K562 (cell line): Measurements from ENCODE around the gene SLC25A11. TPM values are rescaled to one million over a fixed set of nuclear protein-coding genes. Genes with fewer than 3 reads are reported as not detected.

Source experiments
- ATAC-seq: fragments of 200-7000 bp; cut with Tn5 transposase; 3 replicates; pipeline ENCODE4 v1.9.1; 2020; ENCODE audit warnings: moderate library complexity
- BruUV-seq: library from RNA; stranded (reverse); fragments of 400-500 nt; replicated peaks from 2 replicates; lab custom pipeline; 2021; lab: Mats Ljungman, UMichigan
- CTCF ChIA-PET: fragments of 300-600 bp; formaldehyde crosslinking; extraction: SDS; loops from one replicate; lab custom pipeline; 2021; ENCODE audit warnings: low intra/inter-chr PET ratio; lab: Yijun Ruan, JAX
- POLR2A ChIA-PET: fragments of 300-600, 350-650 bp; sonication (Branson Sonifier 250); formaldehyde crosslinking; extraction: SDS; loops from one replicate; lab custom pipeline; 2021; ENCODE audit warnings: antibody characterized with exemption, inconsistent platforms; lab: Yijun Ruan, JAX
- DNase-seq, 4 experiments: peaks; one replicate each; pipeline versions ENCODE4 v3.0.0 to v3.0.0-alpha.2; 2011 to 2018; ENCODE audit warnings: low spot score in 3 of 4, mixed read lengths in 3 of 4; ENCODE audit errors: extremely low read depth in 1 of 4
- FAIRE-seq: peaks from 2 replicates; lab custom pipeline; 2011; peaks lifted over from hg19 to GRCh38; lab: Jason Lieb, UNC
- H2AFZ ChIP-seq: 2 replicates; pipeline ENCODE4 v1.6.0; 2011; ENCODE audit warnings: low read depth, low read length, control low read depth, inconsistent platforms
- H3K27ac ChIP-seq: fragments of 200-600 bp; 3 replicates; pipeline ENCODE4 v1.8.0; 2011; ENCODE audit warnings: low read depth, mild to moderate bottlenecking, control low read depth, inconsistent platforms, low read length, moderate library complexity, mixed read lengths; ENCODE audit errors: extremely low read depth
- H3K27me3 ChIP-seq, 2 experiments: fragments of 300-600 bp in 1 of 2; 2 replicates in 1 of 2; 3 replicates in 1 of 2; pipeline versions ENCODE4 v1.6.0 to v1.8.0; 2011; ENCODE audit warnings: inconsistent platforms in 2 of 2, low read length in 2 of 2, mild to moderate bottlenecking in 1 of 2, mixed read lengths in 1 of 2, moderate library complexity in 1 of 2; ENCODE audit not compliant: control insufficient read depth in 2 of 2, insufficient read depth in 2 of 2
- H3K36me3 ChIP-seq: fragments of 300-600 bp; 3 replicates; pipeline ENCODE4 v1.8.0; 2011; ENCODE audit warnings: mild to moderate bottlenecking, low read length, inconsistent platforms; ENCODE audit not compliant: control insufficient read depth, insufficient read depth
- H3K4me1 ChIP-seq, 2 experiments: fragments of 200-600 bp in 1 of 2; replicated peaks in 1 of 2; 2 replicates in 1 of 2; 3 replicates in 1 of 2; pipeline versions ENCODE4 v1.5.1 to v1.8.0; 2011; ENCODE audit warnings: inconsistent platforms in 2 of 2, low read length in 2 of 2, mild to moderate bottlenecking in 1 of 2, mixed read lengths in 1 of 2, moderate library complexity in 1 of 2; ENCODE audit not compliant: control insufficient read depth in 2 of 2, insufficient read depth in 2 of 2
- H3K4me2 ChIP-seq: 2 replicates; pipeline ENCODE4 v1.6.1; 2011; ENCODE audit warnings: low read length, control low read depth, inconsistent platforms, mixed read lengths; ENCODE audit not compliant: insufficient read depth
- H3K4me3 ChIP-seq: fragments of 200-600 bp; sonication (generic), shearing (Covaris generic); 2 replicates; pipeline ENCODE4 v1.5.1; 2016; ENCODE audit warnings: control low read depth, inconsistent platforms
- H3K79me2 ChIP-seq: fragments of 200-600 bp; 3 replicates; pipeline ENCODE4 v1.8.0; 2011; ENCODE audit warnings: low read length, inconsistent platforms; ENCODE audit not compliant: control insufficient read depth, insufficient read depth
- H3K9ac ChIP-seq, 2 experiments: 2 replicates each; pipeline versions ENCODE4 v1.6.0 to v1.6.1; 2011; ENCODE audit warnings: low read depth in 2 of 2, low read length in 2 of 2, control low read depth in 1 of 2, inconsistent platforms in 1 of 2, mild to moderate bottlenecking in 1 of 2, mixed read lengths in 1 of 2; ENCODE audit not compliant: insufficient read depth in 1 of 2
- H3K9me1 ChIP-seq: one replicate; pipeline ENCODE4 v1.6.0; 2011; ENCODE audit warnings: inconsistent platforms, mild to moderate bottlenecking, low read length, moderate library complexity; ENCODE audit not compliant: control insufficient read depth, insufficient read depth
- H3K9me3 ChIP-seq: replicated peaks from 2 replicates; pipeline ENCODE4 v1.5.1; 2011; ENCODE audit warnings: low read depth, low read length, inconsistent platforms; ENCODE audit not compliant: control insufficient read depth, insufficient read depth
- H4K20me1 ChIP-seq: replicated peaks from 2 replicates; pipeline ENCODE4 v1.6.1; 2011; ENCODE audit warnings: low read length, inconsistent platforms, mixed read lengths; ENCODE audit not compliant: control insufficient read depth, insufficient read depth
- ATF1 ChIP-seq, 2 experiments: fragments of 450-650 bp in 1 of 2; IDR thresholded peaks; 2 replicates each; pipeline ENCODE4 v1.6.1; 2016; ENCODE audit warnings: missing compliant biosample characterization in 1 of 2, missing genetic modification characterization in 1 of 2
- BRD4 ChIP-seq: fragments of 200-600 bp; sonication (generic); IDR thresholded peaks from 2 replicates; pipeline ENCODE4 v1.6.1; 2017; ENCODE audit warnings: inconsistent platforms
- SNRNP70 ChIP-seq: fragments of 200-400 bp; formaldehyde crosslinking; optimal IDR thresholded peaks from 2 replicates; pipeline ENCODE3; 2017; ENCODE audit warnings: low read depth, low read length
- TAF15 ChIP-seq: fragments of 200-400 bp; formaldehyde crosslinking; IDR thresholded peaks from 2 replicates; pipeline ENCODE4 v1.6.1; 2017; ENCODE audit warnings: mild to moderate bottlenecking, low read depth, low read length, moderate library complexity
- WGBS: fragments of 100-300 bp; shearing (Covaris generic); methylation state at CpG from one replicate; pipeline ENCODE4 v1.1.6; 2016; ENCODE audit warnings: low coverage, mixed read lengths; ENCODE audit not compliant: insufficient coverage; ENCODE audit errors: missing lambda C conversion rate; 5-methylcytosine and 5-hydroxymethylcytosine counted together
- in situ Hi-C: fragments of 300-500 bp; cut with MboI; formaldehyde crosslinking; loops from 4 replicates; pipeline ENCODE4 v1.15.0; 2018; ENCODE audit warnings: inconsistent platforms, mixed read lengths
- intact Hi-C: fragments of 100-400 bp; cut with micrococcal nuclease; formaldehyde crosslinking; loops from 2 replicates; pipeline ENCODE4 v1.14.2; 2022
- polyA plus RNA-seq, 8 experiments: library from polyadenylated mRNA; depleted of rRNA in 4 of 8; stranded (reverse) in 5 of 8; unstranded in 3 of 8; fragments of >200 nt; fragmentation: Nextera tagmentation in 2 of 8; fragmentation: Illumina TruSeq in 1 of 8; extraction: Ambion mirVana in 2 of 8; extraction: Trizol in 1 of 8; gene quantifications; 2 replicates each; pipeline versions ENCODE4 v1.2.1 to v1.2.3, GENCODE V29; 2011 to 2014; ENCODE audit warnings: inconsistent platforms in 1 of 8, missing spikeins in 1 of 8
- total RNA-seq, 7 experiments: library from RNA; depleted of rRNA in 6 of 7; stranded (reverse); fragments of >200 nt in 6 of 7; fragmentation: Illumina TruSeq in 2 of 7; extraction: Trizol in 2 of 7; gene quantifications; 2 replicates each; pipeline versions ENCODE4 v1.2.1 to v1.2.3, GENCODE V29; 2011 to 2021; ENCODE audit warnings: low replicate concordance in 1 of 7
- TF ChIP-seq, protein P1 (sequence below), 3 experiments: fragments of 200-800 bp in 1 of 3; fragments of 250-450 bp in 1 of 3; fragments of 450-650 bp in 1 of 3; sonication (Bioruptor Pico) in 1 of 3; sonication (Bioruptor generic) in 1 of 3; formaldehyde crosslinking in 1 of 3; IDR thresholded peaks; 2 replicates each; pipeline versions ENCODE4 v1.6.1 to v1.8.0; 2016 to 2022; ENCODE audit warnings: mild to moderate bottlenecking in 2 of 3, missing genetic modification characterization in 2 of 3, missing compliant biosample characterization in 1 of 3, moderate library complexity in 1 of 3
- TF ChIP-seq, protein P2 (sequence below): fragments of 450-650 bp; conservative IDR thresholded peaks from 2 replicates; pipeline ENCODE4 v1.6.1; 2016; ENCODE audit warnings: missing genetic modification characterization, low read depth, mild to moderate bottlenecking, control low read depth, missing compliant biosample characterization
- TF ChIP-seq, protein P3 (sequence below): fragments of 200-800 bp; sonication (Bioruptor generic); IDR thresholded peaks from 2 replicates; pipeline ENCODE4 v1.6.1; 2017; ENCODE audit warnings: missing genetic modification characterization, missing compliant biosample characterization
- TF ChIP-seq, protein P4 (sequence below), 2 experiments: fragments of 450-650 bp in 1 of 2; sonication (generic) in 1 of 2; formaldehyde crosslinking in 1 of 2; IDR thresholded peaks in 1 of 2; conservative IDR thresholded peaks in 1 of 2; 2 replicates each; pipeline versions ENCODE4 v1.6.1 to v1.8.1; 2016 to 2023; ENCODE audit warnings: mild to moderate bottlenecking in 2 of 2, moderate library complexity in 2 of 2, inconsistent platforms in 1 of 2, missing genetic modification reagents in 1 of 2
- TF ChIP-seq, protein P5 (sequence below), 2 experiments: IDR thresholded peaks; 2 replicates each; pipeline ENCODE4 v1.6.1; 2012; ENCODE audit warnings: improper control_type of control experiment in 2 of 2, low read depth in 2 of 2, low read length in 2 of 2, borderline replicate concordance in 1 of 2

SLC25A11 gene
- total and polyA plus RNA-seq, 9 of the 15 experiments (the other 6 are each of a cell fraction or from before 2014, with no cell fraction given) = 3.1 to 56.7 (median 32.9) TPM

DNA sequence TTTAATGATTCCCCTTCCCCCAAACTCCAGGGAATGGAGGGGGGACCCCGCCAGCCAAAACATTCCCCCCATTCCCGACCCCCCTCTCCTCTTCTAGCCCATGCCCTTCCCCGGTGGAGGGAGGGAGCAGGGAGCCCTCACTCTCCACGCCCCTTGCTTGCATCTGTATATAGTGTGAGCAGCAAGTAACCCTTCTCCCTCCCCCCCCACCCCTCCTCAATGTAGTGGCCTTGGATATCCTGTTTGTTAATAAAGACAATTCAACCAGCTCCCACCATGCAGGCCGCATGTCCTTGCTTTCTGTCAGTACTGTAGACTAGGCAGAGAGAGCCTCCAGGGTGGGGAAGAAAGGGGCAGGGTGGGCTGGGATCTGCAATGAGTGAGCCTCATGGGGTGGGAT lies 42.1 kb downstream of the SLC25A11 start:
- Histone ChIP-seq H3K27me3 (no peaks in the 10 kb centered on the region), H3K36me3 (peaks cover 39% of the 10 kb centered on the region; the same call in 2 of the 3 replicates), H3K4me2 (no peak overlapping the region), H4K20me1 (no peaks in the 10 kb centered on the region), H3K4me1 (peaks cover 7 to 28% of the 10 kb centered on the region in 2 experiments; a peak in 4 of 5 replicates), H3K79me2 (no peaks in the 10 kb centered on the region), H3K9ac (no peak overlapping the region), H3K27ac (no peak overlapping the region), H3K9me3 (no peaks in the 10 kb centered on the region), H3K4me3 (no peak overlapping the region), H3K9me1 (no peaks in the 10 kb centered on the region), H2AFZ (no peak overlapping the region)
- no TSS peak for BruUV-seq
- ChIA-PET POLR2A (no interaction called here), CTCF (no interaction called here)
- in situ Hi-C loops = no loop called here
- intact Hi-C loops = no loop called here
- ATAC-seq (no peak), FAIRE-seq (no peak), DNase-seq (no peak)
- 68% methylated on average over 3 of the region's 5 CpGs for WGBS
- TF ChIP-seq, protein P1, sequence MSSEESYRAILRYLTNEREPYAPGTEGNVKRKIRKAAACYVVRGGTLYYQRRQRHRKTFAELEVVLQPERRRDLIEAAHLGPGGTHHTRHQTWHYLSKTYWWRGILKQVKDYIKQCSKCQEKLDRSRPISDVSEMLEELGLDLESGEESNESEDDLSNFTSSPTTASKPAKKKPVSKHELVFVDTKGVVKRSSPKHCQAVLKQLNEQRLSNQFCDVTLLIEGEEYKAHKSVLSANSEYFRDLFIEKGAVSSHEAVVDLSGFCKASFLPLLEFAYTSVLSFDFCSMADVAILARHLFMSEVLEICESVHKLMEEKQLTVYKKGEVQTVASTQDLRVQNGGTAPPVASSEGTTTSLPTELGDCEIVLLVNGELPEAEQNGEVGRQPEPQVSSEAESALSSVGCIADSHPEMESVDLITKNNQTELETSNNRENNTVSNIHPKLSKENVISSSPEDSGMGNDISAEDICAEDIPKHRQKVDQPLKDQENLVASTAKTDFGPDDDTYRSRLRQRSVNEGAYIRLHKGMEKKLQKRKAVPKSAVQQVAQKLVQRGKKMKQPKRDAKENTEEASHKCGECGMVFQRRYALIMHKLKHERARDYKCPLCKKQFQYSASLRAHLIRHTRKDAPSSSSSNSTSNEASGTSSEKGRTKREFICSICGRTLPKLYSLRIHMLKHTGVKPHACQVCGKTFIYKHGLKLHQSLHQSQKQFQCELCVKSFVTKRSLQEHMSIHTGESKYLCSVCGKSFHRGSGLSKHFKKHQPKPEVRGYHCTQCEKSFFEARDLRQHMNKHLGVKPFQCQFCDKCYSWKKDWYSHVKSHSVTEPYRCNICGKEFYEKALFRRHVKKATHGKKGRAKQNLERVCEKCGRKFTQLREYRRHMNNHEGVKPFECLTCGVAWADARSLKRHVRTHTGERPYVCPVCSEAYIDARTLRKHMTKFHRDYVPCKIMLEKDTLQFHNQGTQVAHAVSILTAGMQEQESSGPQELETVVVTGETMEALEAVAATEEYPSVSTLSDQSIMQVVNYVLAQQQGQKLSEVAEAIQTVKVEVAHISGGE (CRISPR knock-in tag; IDR thresholded peaks at IDR 0.05) = no peak
- TF ChIP-seq ATF1 (CRISPR knock-in tag; IDR thresholded peaks at IDR 0.05) (no peak), ATF1 (tag; IDR thresholded peaks at IDR 0.05) (no peak), TAF15 (no peak), SNRNP70 (no peak), BRD4 (no peak)
- TF ChIP-seq, protein P2, sequence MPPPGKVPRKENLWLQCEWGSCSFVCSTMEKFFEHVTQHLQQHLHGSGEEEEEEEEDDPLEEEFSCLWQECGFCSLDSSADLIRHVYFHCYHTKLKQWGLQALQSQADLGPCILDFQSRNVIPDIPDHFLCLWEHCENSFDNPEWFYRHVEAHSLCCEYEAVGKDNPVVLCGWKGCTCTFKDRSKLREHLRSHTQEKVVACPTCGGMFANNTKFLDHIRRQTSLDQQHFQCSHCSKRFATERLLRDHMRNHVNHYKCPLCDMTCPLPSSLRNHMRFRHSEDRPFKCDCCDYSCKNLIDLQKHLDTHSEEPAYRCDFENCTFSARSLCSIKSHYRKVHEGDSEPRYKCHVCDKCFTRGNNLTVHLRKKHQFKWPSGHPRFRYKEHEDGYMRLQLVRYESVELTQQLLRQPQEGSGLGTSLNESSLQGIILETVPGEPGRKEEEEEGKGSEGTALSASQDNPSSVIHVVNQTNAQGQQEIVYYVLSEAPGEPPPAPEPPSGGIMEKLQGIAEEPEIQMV (tag) = no peak
- TF ChIP-seq, protein P3, sequence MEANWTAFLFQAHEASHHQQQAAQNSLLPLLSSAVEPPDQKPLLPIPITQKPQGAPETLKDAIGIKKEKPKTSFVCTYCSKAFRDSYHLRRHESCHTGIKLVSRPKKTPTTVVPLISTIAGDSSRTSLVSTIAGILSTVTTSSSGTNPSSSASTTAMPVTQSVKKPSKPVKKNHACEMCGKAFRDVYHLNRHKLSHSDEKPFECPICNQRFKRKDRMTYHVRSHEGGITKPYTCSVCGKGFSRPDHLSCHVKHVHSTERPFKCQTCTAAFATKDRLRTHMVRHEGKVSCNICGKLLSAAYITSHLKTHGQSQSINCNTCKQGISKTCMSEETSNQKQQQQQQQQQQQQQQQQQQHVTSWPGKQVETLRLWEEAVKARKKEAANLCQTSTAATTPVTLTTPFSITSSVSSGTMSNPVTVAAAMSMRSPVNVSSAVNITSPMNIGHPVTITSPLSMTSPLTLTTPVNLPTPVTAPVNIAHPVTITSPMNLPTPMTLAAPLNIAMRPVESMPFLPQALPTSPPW (CRISPR knock-in tag) = no peak
- TF ChIP-seq, protein P4, sequence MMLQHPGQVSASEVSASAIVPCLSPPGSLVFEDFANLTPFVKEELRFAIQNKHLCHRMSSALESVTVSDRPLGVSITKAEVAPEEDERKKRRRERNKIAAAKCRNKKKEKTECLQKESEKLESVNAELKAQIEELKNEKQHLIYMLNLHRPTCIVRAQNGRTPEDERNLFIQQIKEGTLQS (IDR thresholded peaks at IDR 0.05) = no peak
- TF ChIP-seq, protein P4 (CRISPR knock-in tag; conservative IDR thresholded peaks at IDR 0.05) = no peak
- TF ChIP-seq, protein P5, sequence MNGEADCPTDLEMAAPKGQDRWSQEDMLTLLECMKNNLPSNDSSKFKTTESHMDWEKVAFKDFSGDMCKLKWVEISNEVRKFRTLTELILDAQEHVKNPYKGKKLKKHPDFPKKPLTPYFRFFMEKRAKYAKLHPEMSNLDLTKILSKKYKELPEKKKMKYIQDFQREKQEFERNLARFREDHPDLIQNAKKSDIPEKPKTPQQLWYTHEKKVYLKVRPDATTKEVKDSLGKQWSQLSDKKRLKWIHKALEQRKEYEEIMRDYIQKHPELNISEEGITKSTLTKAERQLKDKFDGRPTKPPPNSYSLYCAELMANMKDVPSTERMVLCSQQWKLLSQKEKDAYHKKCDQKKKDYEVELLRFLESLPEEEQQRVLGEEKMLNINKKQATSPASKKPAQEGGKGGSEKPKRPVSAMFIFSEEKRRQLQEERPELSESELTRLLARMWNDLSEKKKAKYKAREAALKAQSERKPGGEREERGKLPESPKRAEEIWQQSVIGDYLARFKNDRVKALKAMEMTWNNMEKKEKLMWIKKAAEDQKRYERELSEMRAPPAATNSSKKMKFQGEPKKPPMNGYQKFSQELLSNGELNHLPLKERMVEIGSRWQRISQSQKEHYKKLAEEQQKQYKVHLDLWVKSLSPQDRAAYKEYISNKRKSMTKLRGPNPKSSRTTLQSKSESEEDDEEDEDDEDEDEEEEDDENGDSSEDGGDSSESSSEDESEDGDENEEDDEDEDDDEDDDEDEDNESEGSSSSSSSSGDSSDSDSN (IDR thresholded peaks at IDR 0.05; ENCODE audit: borderline replicate concordance in 1 of 2, low read depth in 2 of 2, low read length in 2 of 2) = no peak
